GM23338 (cell line): ENCODE measurements around the gene ZDHHC16. TPM values are rescaled to one million over a fixed set of nuclear protein-coding genes. Genes with fewer than 3 reads are reported as not detected.
A peak's percentile ranks its signal among the peaks of the same experiment; 100 is the strongest.
"Not testable (repeated sequence)": the region's sequence is repeated elsewhere in the genome, so short reads cannot be mapped to it uniquely, and the experiment has no call there.

Source experiments
- ATAC-seq: fragments of 200-7000 bp; cut with Tn5 transposase; 3 replicates; pipeline ENCODE4 v1.9.1; 2020
- DNase-seq: peaks from one replicate; pipeline ENCODE4 v3.0.0-alpha.2; 2015; ENCODE audit warnings: low spot score
- H2AFZ ChIP-seq: fragments of 200-600 bp; sonication (generic); 2 replicates; pipeline ENCODE4 v1.8.0; 2016; ENCODE audit warnings: antibody characterized with exemption, mild to moderate bottlenecking, moderate library complexity
- H3F3A ChIP-seq: fragments of 200-600 bp; sonication (generic); replicated peaks from 2 replicates; pipeline ENCODE4 v1.8.0; 2017; ENCODE audit warnings: antibody characterized with exemption, mixed run types, low read depth
- H3K27ac ChIP-seq: fragments of 200-600 bp; sonication (generic); 2 replicates; pipeline ENCODE4 v1.6.1; 2016; ENCODE audit warnings: low read depth
- H3K27me3 ChIP-seq: fragments of 200-600 bp; sonication (generic); 2 replicates; pipeline ENCODE4 v1.8.0; 2016; ENCODE audit warnings: mild to moderate bottlenecking, mixed run types, moderate library complexity; ENCODE audit not compliant: insufficient read depth
- H3K36me3 ChIP-seq: fragments of 200-600 bp; sonication (generic); 2 replicates; pipeline ENCODE4 v1.8.0; 2016; ENCODE audit warnings: mild to moderate bottlenecking; ENCODE audit not compliant: insufficient read depth
- H3K4me1 ChIP-seq: fragments of 200-600 bp; sonication (generic); 2 replicates; pipeline ENCODE4 v1.8.0; 2016; ENCODE audit warnings: mild to moderate bottlenecking, moderate library complexity; ENCODE audit not compliant: insufficient read depth
- H3K4me2 ChIP-seq: fragments of 200-600 bp; sonication (generic); 2 replicates; pipeline ENCODE4 v1.7.1; 2017; ENCODE audit warnings: mixed run types
- H3K4me3 ChIP-seq: fragments of 200-600 bp; sonication (generic); 2 replicates; pipeline ENCODE4 v1.6.1; 2016; ENCODE audit warnings: mixed run types
- H3K79me2 ChIP-seq: fragments of 200-600 bp; sonication (generic); replicated peaks from 2 replicates; pipeline ENCODE4 v1.8.0; 2017; ENCODE audit warnings: mild to moderate bottlenecking; ENCODE audit not compliant: insufficient read depth
- H3K9me2 ChIP-seq: fragments of 200-600 bp; sonication (generic); 2 replicates; pipeline ENCODE4 v1.8.0; 2017; ENCODE audit not compliant: insufficient read depth
- H4K20me1 ChIP-seq: fragments of 200-600 bp; sonication (generic); replicated peaks from 2 replicates; pipeline ENCODE4 v1.8.0; 2017; ENCODE audit warnings: mild to moderate bottlenecking; ENCODE audit not compliant: insufficient read depth
- H3K27ac Mint-ChIP-seq: 2 replicates; pipeline ENCODE4 v1.8.0; 2020; ENCODE audit warnings: inconsistent platforms, mild to moderate bottlenecking, moderate library complexity, mixed read lengths
- H3K27me3 Mint-ChIP-seq: 3 replicates; pipeline ENCODE4 v1.8.0; 2022; ENCODE audit warnings: low read depth, mild to moderate bottlenecking, moderate library complexity, mixed read lengths, inconsistent platforms; ENCODE audit not compliant: insufficient read depth, poor library complexity
- H3K36me3 Mint-ChIP-seq: 3 replicates; pipeline ENCODE4 v1.8.0; 2021; ENCODE audit warnings: low read depth, mild to moderate bottlenecking, inconsistent platforms, moderate library complexity, mixed read lengths
- H3K4me1 Mint-ChIP-seq: 3 replicates; pipeline ENCODE4 v1.8.0; 2020; ENCODE audit warnings: mild to moderate bottlenecking, inconsistent platforms, mixed read lengths
- H3K4me3 Mint-ChIP-seq: 3 replicates; pipeline ENCODE4 v1.8.0; 2021; ENCODE audit warnings: moderate library complexity, mild to moderate bottlenecking, inconsistent platforms, mixed read lengths
- H3K9me3 Mint-ChIP-seq: 3 replicates; pipeline ENCODE4 v1.8.0; 2020; ENCODE audit warnings: moderate library complexity, mild to moderate bottlenecking, inconsistent platforms, mixed read lengths
- CREB1 ChIP-seq: fragments of 250-450 bp; sonication (Bioruptor Pico); IDR thresholded peaks from 2 replicates; pipeline ENCODE4 v1.5.0; 2020; ENCODE audit warnings: low read depth, mild to moderate bottlenecking, moderate library complexity
- EZH2 ChIP-seq: fragments of 200-600 bp; sonication (generic); IDR thresholded peaks from one replicate; pipeline ENCODE4 v1.8.0; 2017; ENCODE audit warnings: antibody characterized with exemption, mild to moderate bottlenecking, low read depth; ENCODE audit not compliant: unreplicated experiment
- EZH2phosphoT487 ChIP-seq: fragments of 200-600 bp; sonication (generic); IDR thresholded peaks from one replicate; pipeline ENCODE4 v1.8.1; 2018; ENCODE audit warnings: antibody characterized with exemption; ENCODE audit not compliant: unreplicated experiment
- JUNB ChIP-seq: IDR thresholded peaks from one replicate; pipeline ENCODE4 v1.6.1; 2016; ENCODE audit warnings: antibody characterized with exemption; ENCODE audit not compliant: unreplicated experiment
- POLR2AphosphoS5 ChIP-seq: IDR thresholded peaks from 2 replicates; pipeline ENCODE4 v1.6.1; 2016; ENCODE audit warnings: antibody characterized with exemption, low read depth
- ZNF114 ChIP-seq: fragments of 250-450 bp; sonication (Bioruptor Pico); IDR thresholded peaks from 2 replicates; pipeline ENCODE4 v1.5.0; 2020; ENCODE audit warnings: mild to moderate bottlenecking, moderate library complexity
- polyA plus RNA-seq: library from polyadenylated mRNA; unstranded; fragments of >200 nt; fragmentation: Nextera tagmentation; extraction: Ambion mirVana; gene quantifications from 2 replicates; pipeline ENCODE4 v1.2.1, GENCODE V29; 2016
- total RNA-seq: library from RNA; depleted of rRNA; stranded (reverse); fragments of >200 nt; shearing (Covaris generic); gene quantifications from 2 replicates; pipeline ENCODE4 v1.2.3, GENCODE V29; 2014
- TF ChIP-seq, protein P1 (sequence below), 2 experiments: fragments of 200-600 bp in 1 of 2; sonication (generic) in 1 of 2; conservative IDR thresholded peaks; 2 replicates each; pipeline versions ENCODE4 v1.5.1 to v1.6.1; 2016 to 2017; ENCODE audit warnings: antibody characterized with exemption in 2 of 2, low read depth in 2 of 2, mild to moderate bottlenecking in 2 of 2, moderate library complexity in 1 of 2
- TF ChIP-seq, protein P2 (sequence below): IDR thresholded peaks from one replicate; pipeline ENCODE4 v1.6.1; 2018; ENCODE audit warnings: antibody characterized with exemption; ENCODE audit not compliant: unreplicated experiment

ZDHHC16 gene
- total and polyA plus RNA-seq, 2 experiments from 2014 or later, result 35.1 to 58.2 TPM

- TF ChIP-seq EZH2phosphoT487, result no peak
- TF ChIP-seq, protein P1, sequence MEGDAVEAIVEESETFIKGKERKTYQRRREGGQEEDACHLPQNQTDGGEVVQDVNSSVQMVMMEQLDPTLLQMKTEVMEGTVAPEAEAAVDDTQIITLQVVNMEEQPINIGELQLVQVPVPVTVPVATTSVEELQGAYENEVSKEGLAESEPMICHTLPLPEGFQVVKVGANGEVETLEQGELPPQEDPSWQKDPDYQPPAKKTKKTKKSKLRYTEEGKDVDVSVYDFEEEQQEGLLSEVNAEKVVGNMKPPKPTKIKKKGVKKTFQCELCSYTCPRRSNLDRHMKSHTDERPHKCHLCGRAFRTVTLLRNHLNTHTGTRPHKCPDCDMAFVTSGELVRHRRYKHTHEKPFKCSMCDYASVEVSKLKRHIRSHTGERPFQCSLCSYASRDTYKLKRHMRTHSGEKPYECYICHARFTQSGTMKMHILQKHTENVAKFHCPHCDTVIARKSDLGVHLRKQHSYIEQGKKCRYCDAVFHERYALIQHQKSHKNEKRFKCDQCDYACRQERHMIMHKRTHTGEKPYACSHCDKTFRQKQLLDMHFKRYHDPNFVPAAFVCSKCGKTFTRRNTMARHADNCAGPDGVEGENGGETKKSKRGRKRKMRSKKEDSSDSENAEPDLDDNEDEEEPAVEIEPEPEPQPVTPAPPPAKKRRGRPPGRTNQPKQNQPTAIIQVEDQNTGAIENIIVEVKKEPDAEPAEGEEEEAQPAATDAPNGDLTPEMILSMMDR (conservative IDR thresholded peaks at IDR 0.05; ENCODE audit: low read depth in 2 of 2), result no peak
- no peak for TF ChIP-seq ZNF114
- no peak for TF ChIP-seq CREB1 (CRISPR knock-in tag)
- TF ChIP-seq JUNB, result no peak
- TF ChIP-seq, protein P2, sequence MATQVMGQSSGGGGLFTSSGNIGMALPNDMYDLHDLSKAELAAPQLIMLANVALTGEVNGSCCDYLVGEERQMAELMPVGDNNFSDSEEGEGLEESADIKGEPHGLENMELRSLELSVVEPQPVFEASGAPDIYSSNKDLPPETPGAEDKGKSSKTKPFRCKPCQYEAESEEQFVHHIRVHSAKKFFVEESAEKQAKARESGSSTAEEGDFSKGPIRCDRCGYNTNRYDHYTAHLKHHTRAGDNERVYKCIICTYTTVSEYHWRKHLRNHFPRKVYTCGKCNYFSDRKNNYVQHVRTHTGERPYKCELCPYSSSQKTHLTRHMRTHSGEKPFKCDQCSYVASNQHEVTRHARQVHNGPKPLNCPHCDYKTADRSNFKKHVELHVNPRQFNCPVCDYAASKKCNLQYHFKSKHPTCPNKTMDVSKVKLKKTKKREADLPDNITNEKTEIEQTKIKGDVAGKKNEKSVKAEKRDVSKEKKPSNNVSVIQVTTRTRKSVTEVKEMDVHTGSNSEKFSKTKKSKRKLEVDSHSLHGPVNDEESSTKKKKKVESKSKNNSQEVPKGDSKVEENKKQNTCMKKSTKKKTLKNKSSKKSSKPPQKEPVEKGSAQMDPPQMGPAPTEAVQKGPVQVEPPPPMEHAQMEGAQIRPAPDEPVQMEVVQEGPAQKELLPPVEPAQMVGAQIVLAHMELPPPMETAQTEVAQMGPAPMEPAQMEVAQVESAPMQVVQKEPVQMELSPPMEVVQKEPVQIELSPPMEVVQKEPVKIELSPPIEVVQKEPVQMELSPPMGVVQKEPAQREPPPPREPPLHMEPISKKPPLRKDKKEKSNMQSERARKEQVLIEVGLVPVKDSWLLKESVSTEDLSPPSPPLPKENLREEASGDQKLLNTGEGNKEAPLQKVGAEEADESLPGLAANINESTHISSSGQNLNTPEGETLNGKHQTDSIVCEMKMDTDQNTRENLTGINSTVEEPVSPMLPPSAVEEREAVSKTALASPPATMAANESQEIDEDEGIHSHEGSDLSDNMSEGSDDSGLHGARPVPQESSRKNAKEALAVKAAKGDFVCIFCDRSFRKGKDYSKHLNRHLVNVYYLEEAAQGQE, result no peak
- no peak for TF ChIP-seq EZH2
- TF ChIP-seq POLR2AphosphoS5, result no peak
Measured at GRCh38 chr10:97406064-97406463, 39.9 kb upstream of the ZDHHC16 start (continued).

- not testable (repeated sequence) for H3K79me2 ChIP-seq, H3K4me3 Mint-ChIP-seq, H3K27me3 Mint-ChIP-seq, H3K4me3 ChIP-seq, DNase-seq, H3K36me3 ChIP-seq, H3K9me3 Mint-ChIP-seq, H3K36me3 Mint-ChIP-seq, H3K4me2 ChIP-seq, H3K27ac Mint-ChIP-seq, H4K20me1 ChIP-seq, H3K27ac ChIP-seq, H3K4me1 Mint-ChIP-seq, H3K27me3 ChIP-seq, H3K4me1 ChIP-seq, H3K9me2 ChIP-seq, ATAC-seq
- H2AFZ ChIP-seq, result peak overlapping the region; percentile 74; the same call in 1 of the 2 replicates
- peaks cover 13% of the 10 kb centered on the region; the same call in 1 of the 2 replicates for H3F3A ChIP-seq
Measured at GRCh38 chr10:97406483-97406882, 39.5 kb upstream of the ZDHHC16 start.
